WERI-Rb-1 (cell line): ENCODE measurements around the gene GPC4.

ENCODE experiments used
- DNase-seq: peaks from one replicate; pipeline ENCODE4 v3.0.0-alpha.2; 2020
- H3K27ac ChIP-seq: fragments of 250-450 bp; sonication (Bioruptor Pico); 2 replicates; pipeline ENCODE4 v1.5.1; 2020; ENCODE audit warnings: mild to moderate bottlenecking, moderate library complexity
- H3K27me3 ChIP-seq: fragments of 250-450 bp; sonication (Bioruptor Pico); 2 replicates; pipeline ENCODE4 v1.5.1; 2021; ENCODE audit warnings: mild to moderate bottlenecking, low read depth, moderate library complexity; ENCODE audit not compliant: insufficient read depth, severe bottlenecking
- H3K36me3 ChIP-seq: fragments of 250-450 bp; sonication (Bioruptor Pico); 2 replicates; pipeline ENCODE4 v1.5.1; 2020; ENCODE audit warnings: mild to moderate bottlenecking, moderate library complexity
- H3K4me3 ChIP-seq: 2 replicates; pipeline ENCODE4 v1.5.1; 2011; ENCODE audit warnings: low read depth, mild to moderate bottlenecking, control low read depth, low read length
- H3K9me3 ChIP-seq: fragments of 250-450 bp; sonication (Bioruptor Pico); 2 replicates; pipeline ENCODE4 v1.5.1; 2021; ENCODE audit warnings: mild to moderate bottlenecking, moderate library complexity; ENCODE audit not compliant: severe bottlenecking
- TF ChIP-seq, protein P1 (sequence below): IDR thresholded peaks from 2 replicates; pipeline ENCODE4 v1.5.1; 2011; ENCODE audit warnings: low read depth, mild to moderate bottlenecking, control low read depth, inconsistent platforms, low read length

Gene GPC4

DNA sequence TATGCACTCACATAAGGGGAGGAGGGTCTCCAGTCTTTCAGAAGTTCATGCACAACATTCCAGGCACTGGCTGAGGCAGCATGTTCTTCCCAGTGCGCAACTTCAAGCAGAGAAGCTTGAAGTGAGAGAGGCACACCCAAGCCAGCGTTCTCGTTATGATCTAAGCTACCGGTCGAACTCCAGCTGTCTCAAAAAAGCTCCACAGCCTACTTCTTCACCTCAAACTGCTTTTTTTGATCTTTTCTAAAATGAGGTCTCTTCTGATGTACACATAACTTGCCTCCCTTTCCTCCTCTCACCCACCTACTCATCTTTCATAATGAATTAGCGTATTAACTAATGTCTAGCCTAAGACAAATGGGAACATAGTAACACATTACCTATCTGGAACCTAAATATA is 25.3 kb downstream of the GPC4 start:
- TF ChIP-seq, protein P1, sequence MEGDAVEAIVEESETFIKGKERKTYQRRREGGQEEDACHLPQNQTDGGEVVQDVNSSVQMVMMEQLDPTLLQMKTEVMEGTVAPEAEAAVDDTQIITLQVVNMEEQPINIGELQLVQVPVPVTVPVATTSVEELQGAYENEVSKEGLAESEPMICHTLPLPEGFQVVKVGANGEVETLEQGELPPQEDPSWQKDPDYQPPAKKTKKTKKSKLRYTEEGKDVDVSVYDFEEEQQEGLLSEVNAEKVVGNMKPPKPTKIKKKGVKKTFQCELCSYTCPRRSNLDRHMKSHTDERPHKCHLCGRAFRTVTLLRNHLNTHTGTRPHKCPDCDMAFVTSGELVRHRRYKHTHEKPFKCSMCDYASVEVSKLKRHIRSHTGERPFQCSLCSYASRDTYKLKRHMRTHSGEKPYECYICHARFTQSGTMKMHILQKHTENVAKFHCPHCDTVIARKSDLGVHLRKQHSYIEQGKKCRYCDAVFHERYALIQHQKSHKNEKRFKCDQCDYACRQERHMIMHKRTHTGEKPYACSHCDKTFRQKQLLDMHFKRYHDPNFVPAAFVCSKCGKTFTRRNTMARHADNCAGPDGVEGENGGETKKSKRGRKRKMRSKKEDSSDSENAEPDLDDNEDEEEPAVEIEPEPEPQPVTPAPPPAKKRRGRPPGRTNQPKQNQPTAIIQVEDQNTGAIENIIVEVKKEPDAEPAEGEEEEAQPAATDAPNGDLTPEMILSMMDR, result no peak
- no peaks in the 10 kb centered on the region for H3K36me3 ChIP-seq
- H3K4me3 ChIP-seq, result no peak overlapping the region
- no peak overlapping the region for H3K27ac ChIP-seq
- H3K9me3 ChIP-seq, result no peaks in the 10 kb centered on the region
- no peak for DNase-seq
- H3K27me3 ChIP-seq, result peaks cover 47% of the 10 kb centered on the region

DNA sequence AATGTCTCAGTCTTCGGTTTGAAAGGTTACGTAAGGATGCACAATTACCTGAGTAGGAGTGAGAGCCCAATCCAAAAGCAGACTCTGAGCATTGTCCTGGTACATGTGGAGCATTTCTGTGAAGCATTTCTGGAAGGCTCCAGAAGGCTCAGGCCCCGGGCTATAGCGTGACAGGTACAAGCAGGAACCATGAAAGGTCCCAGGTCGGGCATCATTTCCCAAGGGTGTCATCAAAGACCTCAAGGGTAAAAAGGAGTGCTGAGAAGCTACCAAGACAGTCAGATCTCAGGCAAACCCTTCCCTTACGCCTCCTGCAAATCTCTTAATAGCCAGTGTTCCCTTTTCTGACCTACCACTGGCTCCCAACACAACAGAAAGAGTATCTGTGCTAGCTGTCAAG is 30.8 kb downstream of the GPC4 start:
- no peak for DNase-seq
- no peaks in the 10 kb centered on the region for H3K9me3 ChIP-seq
- H3K27me3 ChIP-seq, result peaks cover 62% of the 10 kb centered on the region
- H3K27ac ChIP-seq, result no peak overlapping the region
- H3K4me3 ChIP-seq, result no peak overlapping the region
- TF ChIP-seq, protein P1, result no peak
- no peaks in the 10 kb centered on the region for H3K36me3 ChIP-seq

DNA sequence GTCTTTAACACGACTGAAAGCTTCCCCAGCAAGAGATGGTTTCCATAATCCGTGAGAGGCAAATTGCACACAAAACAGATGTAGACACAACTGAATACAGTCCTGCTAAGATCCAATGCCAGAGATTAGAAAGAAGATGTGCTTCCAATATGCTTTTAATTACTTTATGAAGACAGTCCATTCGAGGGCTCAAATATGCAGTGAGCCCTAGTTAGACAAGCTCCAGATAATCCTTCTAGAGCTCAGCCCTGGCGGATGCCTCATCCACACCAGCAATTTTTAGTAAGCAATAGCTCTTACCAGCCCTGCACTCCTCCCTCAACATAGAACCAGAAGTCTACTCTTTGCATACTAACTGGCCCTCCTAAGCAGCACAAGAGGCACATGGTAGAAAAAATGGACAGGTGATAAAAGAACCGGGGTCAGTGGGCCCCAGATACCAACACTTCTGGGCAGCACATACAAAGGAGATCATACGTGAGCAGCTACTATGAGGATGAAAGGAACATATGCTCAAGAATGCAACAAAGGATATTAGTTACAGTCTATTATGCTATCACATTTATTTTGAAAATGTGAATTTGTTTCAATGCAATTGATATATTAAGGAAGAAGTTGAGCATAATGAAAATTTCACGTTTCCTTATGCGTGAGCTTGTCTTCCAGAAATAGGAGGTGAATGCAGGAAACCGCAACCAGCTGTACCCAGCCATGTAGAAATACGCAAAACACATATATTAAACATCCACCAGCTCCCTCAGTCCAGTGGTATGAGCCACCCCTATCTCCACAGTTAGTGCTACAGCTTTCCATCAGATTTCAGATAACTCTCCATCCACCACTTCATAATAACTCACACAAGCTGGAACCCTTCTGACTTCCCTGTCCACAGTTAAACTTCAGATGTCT is 34.3 kb downstream of the GPC4 start:
- Histone ChIP-seq H3K27me3 (peaks cover 66% of the 10 kb centered on the region), H3K4me3 (no peak overlapping the region), H3K36me3 (no peaks in the 10 kb centered on the region), H3K9me3 (no peaks in the 10 kb centered on the region), H3K27ac (no peak overlapping the region)
- TF ChIP-seq, protein P1, result no peak
- no peak for DNase-seq

DNA sequence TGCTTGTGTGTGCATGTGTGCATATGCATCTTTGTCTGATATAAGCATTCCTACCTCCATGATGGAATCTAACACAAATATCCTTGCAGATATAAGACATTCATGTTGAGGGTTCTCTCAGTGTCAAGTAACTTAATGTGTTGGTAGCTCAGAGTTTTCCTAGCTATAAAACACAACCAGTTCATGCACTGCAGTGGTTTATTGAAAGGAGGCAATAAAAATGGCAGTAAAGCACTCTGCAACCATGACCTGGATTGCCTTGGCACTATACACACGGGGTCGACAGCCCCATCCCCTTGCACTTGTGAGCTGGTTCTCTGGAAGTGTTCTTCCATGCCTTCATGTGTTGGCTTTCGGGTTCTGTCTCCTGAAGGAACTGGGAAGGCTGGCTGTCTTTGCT is 38.9 kb downstream of the GPC4 start:
- Histone ChIP-seq H3K27ac (no peak overlapping the region), H3K36me3 (no peaks in the 10 kb centered on the region), H3K27me3 (peaks cover 52% of the 10 kb centered on the region), H3K4me3 (no peak overlapping the region), H3K9me3 (no peaks in the 10 kb centered on the region)
- DNase-seq, result no peak
- TF ChIP-seq, protein P1, result no peak

DNA sequence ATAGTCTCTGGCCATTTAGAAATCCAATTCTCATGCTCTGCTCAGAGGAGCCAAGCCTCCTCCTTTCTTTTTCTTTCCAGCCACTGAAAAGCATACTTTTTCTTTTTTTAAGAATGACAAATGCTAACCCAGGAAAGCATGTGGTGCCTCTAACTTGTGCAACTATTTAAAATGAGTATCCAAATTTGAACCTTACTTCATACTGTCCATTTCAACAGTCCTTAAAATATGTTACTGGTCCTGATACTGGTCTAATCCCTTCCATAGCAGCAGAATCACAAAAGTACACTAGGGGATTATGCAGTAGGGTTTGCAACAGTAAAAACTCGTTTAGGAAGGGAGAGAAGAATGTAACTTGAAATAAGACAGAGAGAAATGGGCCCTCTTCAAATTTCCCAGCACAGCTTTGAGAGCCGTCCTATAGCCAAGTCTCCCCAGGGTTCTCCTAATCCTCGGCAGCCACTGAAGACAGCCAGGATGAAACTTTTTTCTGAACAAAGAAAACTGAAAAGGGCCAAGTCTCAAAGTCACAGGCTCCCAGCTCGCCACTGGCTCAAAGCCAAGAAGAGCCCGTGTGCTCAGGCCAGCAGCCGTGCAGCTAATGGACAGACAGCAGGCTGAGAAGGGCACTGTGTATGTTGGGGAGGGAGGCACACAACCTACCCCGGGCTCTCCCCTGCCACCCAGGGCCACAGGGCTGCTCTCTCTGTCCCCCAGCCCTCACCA is 39.5 kb downstream of the GPC4 start:
- TF ChIP-seq, protein P1, result no peak
- Histone ChIP-seq H3K27me3 (peaks cover 52% of the 10 kb centered on the region), H3K36me3 (no peaks in the 10 kb centered on the region), H3K4me3 (no peak overlapping the region), H3K9me3 (no peaks in the 10 kb centered on the region), H3K27ac (no peak overlapping the region)
- DNase-seq, result no peak
